HepG2 (cell line): ENCODE data around the gene SLC25A45. TPM values are rescaled to one million over a fixed set of nuclear protein-coding genes. Genes with fewer than 3 reads are reported as not detected.

Source experiments
- ATF1 ChIP-seq: IDR thresholded peaks from 2 replicates; pipeline ENCODE4 v1.6.1; 2016; ENCODE audit warnings: mild to moderate bottlenecking, control low read depth
- CEBPB ChIP-seq: IDR thresholded peaks from 2 replicates; pipeline ENCODE4 v1.6.1; 2011; ENCODE audit warnings: low read depth, low read length, improper control_type of control experiment, borderline replicate concordance
- FOXK1 ChIP-seq: sonication (generic); formaldehyde crosslinking; IDR thresholded peaks from 2 replicates; pipeline ENCODE4 v1.4.0; 2020; ENCODE audit warnings: low read depth, missing genetic modification reagents, borderline replicate concordance
- MBNL3 ChIP-seq: fragments of 250-450 bp; sonication (Bioruptor Pico); conservative IDR thresholded peaks from 2 replicates; pipeline ENCODE4 v1.8.0; 2022; ENCODE audit warnings: mild to moderate bottlenecking, inconsistent platforms
- ZBTB7A ChIP-seq: sonication (generic); formaldehyde crosslinking; IDR thresholded peaks from 2 replicates; pipeline ENCODE4 v1.8.0; 2022; ENCODE audit warnings: mild to moderate bottlenecking, missing genetic modification reagents
- ZFP36L1 ChIP-seq: sonication (generic); formaldehyde crosslinking; IDR thresholded peaks from 2 replicates; pipeline ENCODE4 v1.8.0; 2022; ENCODE audit warnings: mild to moderate bottlenecking, missing genetic modification reagents, moderate library complexity
- ZNF550 ChIP-seq: sonication (generic); formaldehyde crosslinking; IDR thresholded peaks from 2 replicates; pipeline ENCODE4 v1.4.0; 2020; ENCODE audit warnings: mild to moderate bottlenecking, missing genetic modification reagents, borderline replicate concordance
- ZNF747 ChIP-seq: sonication (generic); formaldehyde crosslinking; IDR thresholded peaks from 2 replicates; pipeline ENCODE4 v1.8.1; 2023; ENCODE audit warnings: missing genetic modification reagents, mild to moderate bottlenecking, borderline replicate concordance
- ZNF788 ChIP-seq: sonication (generic); formaldehyde crosslinking; IDR thresholded peaks from 2 replicates; pipeline ENCODE4 v1.5.0; 2020; ENCODE audit warnings: mild to moderate bottlenecking, missing genetic modification reagents, borderline replicate concordance
- polyA plus RNA-seq, 8 experiments: library from polyadenylated mRNA; depleted of rRNA in 3 of 8; stranded (reverse) in 7 of 8; unstranded in 1 of 8; fragments of >200 nt; fragmentation: Illumina TruSeq in 4 of 8; extraction: Trizol in 4 of 8; gene quantifications; 2 replicates each; pipeline versions ENCODE4 v1.2.1 to v1.2.3, GENCODE V29; 2011 to 2016; ENCODE audit warnings: low read depth in 4 of 8, missing spikeins in 1 of 8, mixed read lengths in 1 of 8; ENCODE audit not compliant: insufficient read depth in 1 of 8
- total RNA-seq, 5 experiments: library from RNA; depleted of rRNA; stranded (reverse); fragments of >200 nt; fragmentation: Illumina TruSeq; extraction: Trizol; gene quantifications; 2 replicates each; pipeline ENCODE4 v1.2.3, GENCODE V29; 2016; ENCODE audit warnings: low read depth in 1 of 5
- TF ChIP-seq, protein P1 (sequence below): sonication (generic); formaldehyde crosslinking; IDR thresholded peaks from 2 replicates; pipeline ENCODE4 v1.5.0; 2020; ENCODE audit warnings: missing genetic modification reagents, mild to moderate bottlenecking, borderline replicate concordance
- TF ChIP-seq, protein P2 (sequence below): sonication (generic); formaldehyde crosslinking; IDR thresholded peaks from 2 replicates; pipeline ENCODE4 v1.5.1; 2020; ENCODE audit warnings: missing genetic modification reagents, mild to moderate bottlenecking, borderline replicate concordance
- TF ChIP-seq, protein P3 (sequence below): sonication (generic); formaldehyde crosslinking; IDR thresholded peaks from 2 replicates; pipeline ENCODE4 v1.9.0; 2021; ENCODE audit warnings: mild to moderate bottlenecking, missing genetic modification reagents
- TF ChIP-seq, protein P4 (sequence below): sonication (generic); formaldehyde crosslinking; IDR thresholded peaks from 2 replicates; pipeline ENCODE4 v1.5.1; 2020; ENCODE audit warnings: mild to moderate bottlenecking, moderate library complexity, missing genetic modification reagents
- TF ChIP-seq, protein P5 (sequence below): sonication (generic); formaldehyde crosslinking; IDR thresholded peaks from 2 replicates; pipeline ENCODE4 v1.4.0; 2020; ENCODE audit warnings: missing genetic modification reagents

SLC25A45 gene
- total and polyA plus RNA-seq, 2 of the 13 experiments (the other 11 are each of a cell fraction or from before 2014, with no cell fraction given): 1.2 to 3.4 TPM

DNA sequence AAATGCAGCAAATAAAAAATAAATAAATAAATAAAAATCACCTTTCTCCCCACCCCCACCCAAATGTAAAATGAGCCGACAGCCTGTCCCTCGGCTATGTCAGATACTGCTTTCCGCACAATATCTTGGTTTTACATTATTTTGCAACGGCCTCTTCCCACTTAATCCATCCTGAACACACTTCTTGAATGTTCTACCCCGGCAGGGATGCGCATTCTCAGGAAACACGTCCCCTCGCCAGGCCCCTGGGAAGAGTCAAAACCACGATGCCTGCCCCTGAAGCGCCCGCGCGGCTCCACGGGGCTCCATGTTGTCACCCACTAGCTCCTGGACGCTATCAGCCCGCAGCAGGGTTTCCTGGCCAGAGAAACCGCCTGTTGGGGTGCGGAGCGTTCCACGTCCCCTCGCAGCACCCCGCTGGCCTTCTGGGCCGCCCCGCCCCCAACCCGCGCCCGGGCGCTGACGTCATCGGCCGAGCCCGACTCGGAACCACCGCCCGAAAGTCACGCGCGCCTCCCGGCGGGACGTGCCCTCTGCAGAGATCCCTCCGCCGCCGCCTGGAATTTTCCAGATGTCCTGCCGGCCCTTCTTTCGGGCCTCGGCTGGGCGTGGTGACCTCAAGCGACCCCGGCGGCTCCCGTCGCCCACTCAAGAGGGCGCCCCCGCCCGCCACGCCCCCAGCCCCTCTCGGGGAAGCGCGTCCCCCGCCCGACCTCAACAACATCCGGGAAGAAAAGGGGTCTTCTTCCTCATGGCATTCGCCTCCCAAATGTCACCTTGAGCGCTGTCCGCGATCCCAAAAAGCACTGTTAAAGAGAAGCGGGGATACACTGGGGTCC, 39.6 kb upstream of the SLC25A45 start (continued):
- TF ChIP-seq, protein P1, sequence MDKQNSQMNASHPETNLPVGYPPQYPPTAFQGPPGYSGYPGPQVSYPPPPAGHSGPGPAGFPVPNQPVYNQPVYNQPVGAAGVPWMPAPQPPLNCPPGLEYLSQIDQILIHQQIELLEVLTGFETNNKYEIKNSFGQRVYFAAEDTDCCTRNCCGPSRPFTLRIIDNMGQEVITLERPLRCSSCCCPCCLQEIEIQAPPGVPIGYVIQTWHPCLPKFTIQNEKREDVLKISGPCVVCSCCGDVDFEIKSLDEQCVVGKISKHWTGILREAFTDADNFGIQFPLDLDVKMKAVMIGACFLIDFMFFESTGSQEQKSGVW (CRISPR knock-in tag): 0 out of 2 replicates have a peak, but pooled peaks have one; percentile 41
- TF ChIP-seq ZNF550 (CRISPR knock-in tag) (no peak), ZFP36L1 (CRISPR knock-in tag) (peak; percentile 76; the same call in 1 of the 2 replicates), ZBTB7A (peak; percentile 86; the same call in 1 of the 2 replicates), FOXK1 (CRISPR knock-in tag) (no peak), MBNL3 (CRISPR knock-in tag) (no peak), ATF1 (CRISPR knock-in tag) (peak; percentile 35; the same call in 1 of the 2 replicates), ZNF747 (0 out of 2 replicates have a peak, but pooled peaks have one; percentile 26), ZNF788 (peak; percentile 73), CEBPB (no peak)
- TF ChIP-seq, protein P2, sequence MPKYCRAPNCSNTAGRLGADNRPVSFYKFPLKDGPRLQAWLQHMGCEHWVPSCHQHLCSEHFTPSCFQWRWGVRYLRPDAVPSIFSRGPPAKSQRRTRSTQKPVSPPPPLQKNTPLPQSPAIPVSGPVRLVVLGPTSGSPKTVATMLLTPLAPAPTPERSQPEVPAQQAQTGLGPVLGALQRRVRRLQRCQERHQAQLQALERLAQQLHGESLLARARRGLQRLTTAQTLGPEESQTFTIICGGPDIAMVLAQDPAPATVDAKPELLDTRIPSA (CRISPR knock-in tag): 0 out of 2 replicates have a peak, but pooled peaks have one; percentile 36
- TF ChIP-seq, protein P3, sequence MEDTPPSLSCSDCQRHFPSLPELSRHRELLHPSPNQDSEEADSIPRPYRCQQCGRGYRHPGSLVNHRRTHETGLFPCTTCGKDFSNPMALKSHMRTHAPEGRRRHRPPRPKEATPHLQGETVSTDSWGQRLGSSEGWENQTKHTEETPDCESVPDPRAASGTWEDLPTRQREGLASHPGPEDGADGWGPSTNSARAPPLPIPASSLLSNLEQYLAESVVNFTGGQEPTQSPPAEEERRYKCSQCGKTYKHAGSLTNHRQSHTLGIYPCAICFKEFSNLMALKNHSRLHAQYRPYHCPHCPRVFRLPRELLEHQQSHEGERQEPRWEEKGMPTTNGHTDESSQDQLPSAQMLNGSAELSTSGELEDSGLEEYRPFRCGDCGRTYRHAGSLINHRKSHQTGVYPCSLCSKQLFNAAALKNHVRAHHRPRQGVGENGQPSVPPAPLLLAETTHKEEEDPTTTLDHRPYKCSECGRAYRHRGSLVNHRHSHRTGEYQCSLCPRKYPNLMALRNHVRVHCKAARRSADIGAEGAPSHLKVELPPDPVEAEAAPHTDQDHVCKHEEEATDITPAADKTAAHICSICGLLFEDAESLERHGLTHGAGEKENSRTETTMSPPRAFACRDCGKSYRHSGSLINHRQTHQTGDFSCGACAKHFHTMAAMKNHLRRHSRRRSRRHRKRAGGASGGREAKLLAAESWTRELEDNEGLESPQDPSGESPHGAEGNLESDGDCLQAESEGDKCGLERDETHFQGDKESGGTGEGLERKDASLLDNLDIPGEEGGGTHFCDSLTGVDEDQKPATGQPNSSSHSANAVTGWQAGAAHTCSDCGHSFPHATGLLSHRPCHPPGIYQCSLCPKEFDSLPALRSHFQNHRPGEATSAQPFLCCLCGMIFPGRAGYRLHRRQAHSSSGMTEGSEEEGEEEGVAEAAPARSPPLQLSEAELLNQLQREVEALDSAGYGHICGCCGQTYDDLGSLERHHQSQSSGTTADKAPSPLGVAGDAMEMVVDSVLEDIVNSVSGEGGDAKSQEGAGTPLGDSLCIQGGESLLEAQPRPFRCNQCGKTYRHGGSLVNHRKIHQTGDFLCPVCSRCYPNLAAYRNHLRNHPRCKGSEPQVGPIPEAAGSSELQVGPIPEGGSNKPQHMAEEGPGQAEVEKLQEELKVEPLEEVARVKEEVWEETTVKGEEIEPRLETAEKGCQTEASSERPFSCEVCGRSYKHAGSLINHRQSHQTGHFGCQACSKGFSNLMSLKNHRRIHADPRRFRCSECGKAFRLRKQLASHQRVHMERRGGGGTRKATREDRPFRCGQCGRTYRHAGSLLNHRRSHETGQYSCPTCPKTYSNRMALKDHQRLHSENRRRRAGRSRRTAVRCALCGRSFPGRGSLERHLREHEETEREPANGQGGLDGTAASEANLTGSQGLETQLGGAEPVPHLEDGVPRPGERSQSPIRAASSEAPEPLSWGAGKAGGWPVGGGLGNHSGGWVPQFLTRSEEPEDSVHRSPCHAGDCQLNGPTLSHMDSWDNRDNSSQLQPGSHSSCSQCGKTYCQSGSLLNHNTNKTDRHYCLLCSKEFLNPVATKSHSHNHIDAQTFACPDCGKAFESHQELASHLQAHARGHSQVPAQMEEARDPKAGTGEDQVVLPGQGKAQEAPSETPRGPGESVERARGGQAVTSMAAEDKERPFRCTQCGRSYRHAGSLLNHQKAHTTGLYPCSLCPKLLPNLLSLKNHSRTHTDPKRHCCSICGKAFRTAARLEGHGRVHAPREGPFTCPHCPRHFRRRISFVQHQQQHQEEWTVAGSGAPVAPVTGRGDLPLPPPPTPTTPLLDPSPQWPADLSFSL (CRISPR knock-in tag): peak; percentile 38; the same call in 1 of the 2 replicates
- TF ChIP-seq, protein P4, sequence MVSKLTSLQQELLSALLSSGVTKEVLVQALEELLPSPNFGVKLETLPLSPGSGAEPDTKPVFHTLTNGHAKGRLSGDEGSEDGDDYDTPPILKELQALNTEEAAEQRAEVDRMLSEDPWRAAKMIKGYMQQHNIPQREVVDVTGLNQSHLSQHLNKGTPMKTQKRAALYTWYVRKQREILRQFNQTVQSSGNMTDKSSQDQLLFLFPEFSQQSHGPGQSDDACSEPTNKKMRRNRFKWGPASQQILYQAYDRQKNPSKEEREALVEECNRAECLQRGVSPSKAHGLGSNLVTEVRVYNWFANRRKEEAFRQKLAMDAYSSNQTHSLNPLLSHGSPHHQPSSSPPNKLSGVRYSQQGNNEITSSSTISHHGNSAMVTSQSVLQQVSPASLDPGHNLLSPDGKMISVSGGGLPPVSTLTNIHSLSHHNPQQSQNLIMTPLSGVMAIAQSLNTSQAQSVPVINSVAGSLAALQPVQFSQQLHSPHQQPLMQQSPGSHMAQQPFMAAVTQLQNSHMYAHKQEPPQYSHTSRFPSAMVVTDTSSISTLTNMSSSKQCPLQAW (CRISPR knock-in tag): peak; percentile 11; the same call in 1 of the 2 replicates
- TF ChIP-seq, protein P5, sequence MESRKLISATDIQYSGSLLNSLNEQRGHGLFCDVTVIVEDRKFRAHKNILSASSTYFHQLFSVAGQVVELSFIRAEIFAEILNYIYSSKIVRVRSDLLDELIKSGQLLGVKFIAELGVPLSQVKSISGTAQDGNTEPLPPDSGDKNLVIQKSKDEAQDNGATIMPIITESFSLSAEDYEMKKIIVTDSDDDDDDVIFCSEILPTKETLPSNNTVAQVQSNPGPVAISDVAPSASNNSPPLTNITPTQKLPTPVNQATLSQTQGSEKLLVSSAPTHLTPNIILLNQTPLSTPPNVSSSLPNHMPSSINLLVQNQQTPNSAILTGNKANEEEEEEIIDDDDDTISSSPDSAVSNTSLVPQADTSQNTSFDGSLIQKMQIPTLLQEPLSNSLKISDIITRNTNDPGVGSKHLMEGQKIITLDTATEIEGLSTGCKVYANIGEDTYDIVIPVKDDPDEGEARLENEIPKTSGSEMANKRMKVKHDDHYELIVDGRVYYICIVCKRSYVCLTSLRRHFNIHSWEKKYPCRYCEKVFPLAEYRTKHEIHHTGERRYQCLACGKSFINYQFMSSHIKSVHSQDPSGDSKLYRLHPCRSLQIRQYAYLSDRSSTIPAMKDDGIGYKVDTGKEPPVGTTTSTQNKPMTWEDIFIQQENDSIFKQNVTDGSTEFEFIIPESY (CRISPR knock-in tag): peak; percentile 30; the same call in 1 of the 2 replicates
